Mesendoderm (in vitro differentiated cells): ENCODE data around the gene DUSP3.
A peak's percentile ranks its signal among the peaks of the same experiment; 100 is the strongest.

Experiments
- DNase-seq: peaks from one replicate; pipeline ENCODE4 v3.0.0; 2013
- H2AK5ac ChIP-seq: 2 replicates; pipeline ENCODE4 v1.6.1; 2013; ENCODE audit warnings: low read length, inconsistent platforms
- H2BK120ac ChIP-seq: 2 replicates; pipeline ENCODE4 v1.6.1; 2013; ENCODE audit warnings: low read depth, mild to moderate bottlenecking, low read length, moderate library complexity, mixed read lengths
- H2BK15ac ChIP-seq: replicated peaks from 2 replicates; pipeline ENCODE4 v1.6.1; 2013; ENCODE audit warnings: low read depth, mild to moderate bottlenecking, moderate library complexity
- H2BK5ac ChIP-seq: 2 replicates; pipeline ENCODE4 v1.6.1; 2013; ENCODE audit warnings: low read length, inconsistent platforms
- H3K18ac ChIP-seq: 2 replicates; pipeline ENCODE4 v1.6.1; 2013; ENCODE audit warnings: mild to moderate bottlenecking, low read length, mixed read lengths
- H3K23ac ChIP-seq: one replicate; pipeline ENCODE4 v1.6.1; 2013; ENCODE audit warnings: low read length
- H3K27ac ChIP-seq: 2 replicates; pipeline ENCODE4 v1.5.1; 2013; ENCODE audit warnings: low read depth, mild to moderate bottlenecking, inconsistent platforms, low read length, moderate library complexity
- H3K27me3 ChIP-seq: 2 replicates; pipeline ENCODE4 v1.6.1; 2013; ENCODE audit warnings: low read length, control low read depth, mild to moderate bottlenecking, inconsistent platforms; ENCODE audit not compliant: insufficient read depth, poor library complexity
- H3K36me3 ChIP-seq: 2 replicates; pipeline ENCODE4 v1.6.1; 2013; ENCODE audit warnings: low read length, inconsistent platforms; ENCODE audit not compliant: control insufficient read depth, insufficient read depth
- H3K4ac ChIP-seq: one replicate; pipeline ENCODE4 v1.6.1; 2013; ENCODE audit warnings: low read depth, mild to moderate bottlenecking, low read length, moderate library complexity
- H3K4me1 ChIP-seq: 2 replicates; pipeline ENCODE4 v1.6.1; 2013; ENCODE audit warnings: low read depth, low read length, inconsistent platforms; ENCODE audit not compliant: control insufficient read depth
- H3K4me2 ChIP-seq: 2 replicates; pipeline ENCODE4 v1.6.1; 2013; ENCODE audit warnings: low read length
- H3K4me3 ChIP-seq: 2 replicates; pipeline ENCODE4 v1.5.1; 2013; ENCODE audit warnings: mild to moderate bottlenecking, low read length
- H3K56ac ChIP-seq: one replicate; pipeline ENCODE4 v1.6.1; 2013; ENCODE audit warnings: low read length
- H3K79me1 ChIP-seq: 2 replicates; pipeline ENCODE4 v1.6.1; 2013; ENCODE audit warnings: low read length, inconsistent platforms
- H3K79me2 ChIP-seq: 2 replicates; pipeline ENCODE4 v1.6.1; 2013; ENCODE audit warnings: mild to moderate bottlenecking, low read length; ENCODE audit not compliant: control insufficient read depth, insufficient read depth
- H3K9ac ChIP-seq: 2 replicates; pipeline ENCODE4 v1.6.1; 2013; ENCODE audit warnings: low read length, inconsistent platforms
- H4K5ac ChIP-seq: one replicate; pipeline ENCODE4 v1.6.1; 2013; ENCODE audit warnings: low read length
- H4K8ac ChIP-seq: one replicate; pipeline ENCODE4 v1.6.1; 2013; ENCODE audit warnings: low read depth, mild to moderate bottlenecking, control low read depth, low read length, moderate library complexity
- WGBS: extraction: QIAGEN DNeasy Blood & Tissue Kit; methylation state at CpG from one replicate; pipeline ENCODE4 v1.1.7; 2013; ENCODE audit warnings: low lambda C conversion rate, missing lambda C conversion rate; ENCODE audit not compliant: insufficient coverage; ENCODE audit errors: extremely low coverage; 5-methylcytosine and 5-hydroxymethylcytosine counted together

Gene DUSP3

GRCh38 chr17:43718544-43718943, 60.2 kb downstream of the DUSP3 start:
- Histone ChIP-seq H2BK5ac (no peak overlapping the region), H4K5ac (no peak overlapping the region), H4K8ac (no peak overlapping the region), H3K9ac (no peak overlapping the region), H3K4ac (no peak overlapping the region), H3K56ac (no peak overlapping the region), H2BK15ac (no peak overlapping the region), H3K27ac (no peak overlapping the region), H3K23ac (no peak overlapping the region), H3K4me1 (peaks cover 3% of the 10 kb centered on the region), H3K4me3 (no peak overlapping the region), H3K79me2 (no peaks in the 10 kb centered on the region), H2AK5ac (no peak overlapping the region), H3K79me1 (no peaks in the 10 kb centered on the region), H3K4me2 (no peak overlapping the region), H3K18ac (no peak overlapping the region), H3K36me3 (no peaks in the 10 kb centered on the region), H2BK120ac (no peak overlapping the region), H3K27me3 (peaks cover 2% of the 10 kb centered on the region)
- DNase-seq = peak; percentile 59
- WGBS = no CpG with 5 or more reads among the region's 5 CpGs

DNA sequence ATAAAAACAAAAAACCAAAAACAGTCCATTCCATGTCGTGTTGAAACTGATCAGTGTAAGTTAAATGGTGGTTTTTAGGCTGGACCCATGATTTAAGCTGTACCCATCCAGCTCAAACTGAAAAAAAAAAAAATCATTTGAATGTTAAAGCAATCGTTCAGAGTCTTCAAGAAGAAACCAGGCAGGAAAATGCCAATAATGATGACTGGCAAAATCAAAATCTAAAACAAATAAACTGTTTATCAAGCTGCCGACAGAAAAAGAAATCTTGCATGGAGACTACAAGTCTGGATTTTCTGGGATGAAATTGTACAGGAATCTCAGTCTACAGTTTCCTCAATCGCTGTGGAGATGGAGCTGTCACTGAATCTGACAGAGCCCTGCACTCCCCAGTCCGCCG, 60.9 kb downstream of the DUSP3 start:
- Histone ChIP-seq H3K23ac (no peak overlapping the region), H2BK5ac (no peak overlapping the region), H3K79me2 (no peaks in the 10 kb centered on the region), H4K5ac (no peak overlapping the region), H3K56ac (no peak overlapping the region), H3K4ac (no peak overlapping the region), H3K4me2 (no peak overlapping the region), H4K8ac (no peak overlapping the region), H3K27ac (no peak overlapping the region), H3K27me3 (peaks cover 2% of the 10 kb centered on the region), H3K36me3 (no peaks in the 10 kb centered on the region), H3K4me1 (peaks cover 3% of the 10 kb centered on the region), H2AK5ac (no peak overlapping the region), H3K79me1 (no peaks in the 10 kb centered on the region), H3K4me3 (no peak overlapping the region), H2BK120ac (no peak overlapping the region), H3K9ac (no peak overlapping the region), H3K18ac (no peak overlapping the region), H2BK15ac (no peak overlapping the region)
- no CpG with 5 or more reads among the region's 6 CpGs for WGBS
- DNase-seq = no peak
